Neural progenitor cell (in vitro differentiated cells): ENCODE measurements around the gene MRC2.

Experiments
- CTCF ChIP-seq: fragments of 200-600 bp; sonication (generic); IDR thresholded peaks from 2 replicates; pipeline ENCODE4 v1.5.1; 2017; ENCODE audit warnings: antibody characterized with exemption, mild to moderate bottlenecking
- EZH2 ChIP-seq: fragments of 200-600 bp; sonication (generic); IDR thresholded peaks from 2 replicates; pipeline ENCODE4 v1.6.1; 2017; ENCODE audit warnings: antibody characterized with exemption, mild to moderate bottlenecking, moderate library complexity
- EZH2phosphoT487 ChIP-seq: fragments of 200-600 bp; sonication (generic); IDR thresholded peaks from 2 replicates; pipeline ENCODE4 v1.6.1; 2017; ENCODE audit warnings: antibody characterized with exemption

DNA sequence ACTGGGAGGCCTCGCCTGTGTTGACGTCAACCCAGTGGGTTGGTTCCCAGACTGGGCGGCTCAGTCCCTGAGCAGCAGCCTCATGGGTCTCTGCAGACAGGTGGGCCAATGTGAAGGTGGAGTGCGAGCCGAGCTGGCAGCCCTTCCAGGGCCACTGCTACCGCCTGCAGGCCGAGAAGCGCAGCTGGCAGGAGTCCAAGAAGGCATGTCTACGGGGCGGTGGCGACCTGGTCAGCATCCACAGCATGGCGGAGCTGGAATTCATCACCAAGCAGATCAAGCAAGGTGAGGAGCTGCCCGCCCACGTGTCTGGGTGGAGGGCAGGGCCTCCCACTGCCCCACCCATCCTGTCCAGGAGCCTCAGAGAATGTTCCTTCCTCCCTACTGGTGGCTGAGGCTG lies 44.1 kb downstream of the MRC2 start:
- TF ChIP-seq CTCF (no peak), EZH2 (no peak), EZH2phosphoT487 (no peak)
